GM12878 (cell line): ENCODE measurements around the gene SLC25A51.

ENCODE experiments used
- CEBPZ ChIP-seq: fragments of 150-350 bp; IDR thresholded peaks from 2 replicates; pipeline ENCODE4 v1.6.1; 2016; ENCODE audit warnings: low read depth, low read length
- CTCF ChIP-seq, 3 experiments: IDR thresholded peaks in 2 of 3; conservative IDR thresholded peaks in 1 of 3; 2 replicates each; pipeline ENCODE4 v1.5.1; 2011; ENCODE audit warnings: low read depth in 3 of 3, low read length in 3 of 3, mild to moderate bottlenecking in 3 of 3, control low read depth in 2 of 3, moderate library complexity in 2 of 3, inconsistent platforms in 1 of 3, mixed read lengths in 1 of 3; ENCODE audit not compliant: control insufficient read depth in 2 of 3, insufficient read depth in 1 of 3; ENCODE audit errors: extremely low read depth in 1 of 3
- YY1 ChIP-seq: IDR thresholded peaks from 2 replicates; pipeline ENCODE4 v1.6.1; 2011; ENCODE audit warnings: low read depth, mild to moderate bottlenecking, low read length
- ZNF207 ChIP-seq: fragments of 450-650 bp; IDR thresholded peaks from 2 replicates; pipeline ENCODE4 v1.6.1; 2014; ENCODE audit warnings: antibody characterized with exemption, mild to moderate bottlenecking, borderline replicate concordance

GRCh38 chr9:37870081-37870798, 33.7 kb downstream of the SLC25A51 start:
- TF ChIP-seq CTCF (IDR thresholded peaks at IDR 0.05 in 2 of 3, conservative IDR thresholded peaks at IDR 0.05 in 1 of 3; ENCODE audit: control insufficient read depth in 2 of 3, extremely low read depth in 1 of 3, insufficient read depth in 1 of 3, low read depth in 3 of 3, low read length in 3 of 3), result no peak
- TF ChIP-seq ZNF207, result no peak
- no peak for TF ChIP-seq CEBPZ
- TF ChIP-seq YY1, result no peak
